GM21723 (cell line): Measurements from ENCODE around the gene MISP3.
A peak's percentile ranks its signal among the peaks of the same experiment; 100 is the strongest.

Experiments
- ATAC-seq: cut with Tn5 transposase; IDR thresholded peaks from one replicate; pipeline ENCODE4 v1.9.1; 2021; ENCODE audit warnings: mild to moderate bottlenecking, moderate library complexity; ENCODE audit not compliant: unreplicated experiment

MISP3 gene

GRCh38 chr19:14078411-14078810 is 5.8 kb downstream of the MISP3 start:
- no peak for ATAC-seq

GRCh38 chr19:14080887-14081796 is 8.6 kb downstream of the MISP3 start:
- ATAC-seq = peak; percentile 85

GRCh38 chr19:14081797-14082674 is 9.4 kb downstream of the MISP3 start:
- ATAC-seq = peak; percentile 8

- ATAC-seq = no peak
Observed at GRCh38 chr19:14082675-14082960, 10.0 kb downstream of the MISP3 start.

GRCh38 chr19:14085309-14085995 is 12.9 kb downstream of the MISP3 start, which contains the start of gene C19orf67:
Gene C19orf67, minus strand, starts transcription at chr19:14085783. Its CDS starts 156 bp downstream, at chr19:14085627.
- ATAC-seq = no peak

- ATAC-seq = no peak
Observed at GRCh38 chr19:14086098-14086497, 13.5 kb downstream of the MISP3 start.

GRCh38 chr19:14088634-14089411 is 16.2 kb downstream of the MISP3 start:
- no peak for ATAC-seq

GRCh38 chr19:14089412-14089661 is 16.8 kb downstream of the MISP3 start:
- ATAC-seq = no peak

GRCh38 chr19:14089662-14090508 is 17.3 kb downstream of the MISP3 start:
- no peak for ATAC-seq

GRCh38 chr19:14090509-14091080 is 18.0 kb downstream of the MISP3 start, which contains the start of gene SAMD1:
Gene SAMD1, minus strand, starts transcription at chr19:14090751.
- ATAC-seq = peak; percentile 26

GRCh38 chr19:14091081-14091812 is 18.7 kb downstream of the MISP3 start:
- peak; percentile 58 for ATAC-seq

GRCh38 chr19:14091813-14092462 is 19.4 kb downstream of the MISP3 start:
- ATAC-seq = peak; percentile 8

- no peak for ATAC-seq
Observed at GRCh38 chr19:14093117-14093823, 20.7 kb downstream of the MISP3 start.

GRCh38 chr19:14094854-14095253 is 22.3 kb downstream of the MISP3 start:
- no peak for ATAC-seq

GRCh38 chr19:14096272-14096992 is 23.8 kb downstream of the MISP3 start:
- ATAC-seq = no peak

GRCh38 chr19:14097532-14098151 is 25.1 kb downstream of the MISP3 start:
- ATAC-seq = no peak
